Measurements from ENCODE around the gene FCN2. TPM values are rescaled to one million over a fixed set of nuclear protein-coding genes. Genes with fewer than 3 reads are reported as not detected.

FCN2 gene
- total RNA-seq, 1 donor from 2014 or later = not detected

GRCh38 chr9:134908524-134909309 is 28.1 kb downstream of the FCN2 start:
- no peak for DNase-seq (ENCODE audit: low spot score)

- no peak for DNase-seq (ENCODE audit: low spot score)
Measured at GRCh38 chr9:134909511-134910481, 29.2 kb downstream of the FCN2 start.

- DNase-seq (ENCODE audit: low spot score) = no peak
Measured at GRCh38 chr9:134912126-134912840, 31.7 kb downstream of the FCN2 start.

- DNase-seq (ENCODE audit: low spot score) = no peak
Measured at GRCh38 chr9:134913041-134913712, 32.6 kb downstream of the FCN2 start.

GRCh38 chr9:134913713-134914500 is 33.3 kb downstream of the FCN2 start:
- no peak for DNase-seq (ENCODE audit: low spot score)

GRCh38 chr9:134914501-134914834 is 33.9 kb downstream of the FCN2 start:
- DNase-seq (ENCODE audit: low spot score) = no peak

GRCh38 chr9:134915046-134915985 is 34.7 kb downstream of the FCN2 start:
- no peak for DNase-seq (ENCODE audit: low spot score)

- DNase-seq (ENCODE audit: low spot score) = no peak
Measured at GRCh38 chr9:134916161-134916665, 35.6 kb downstream of the FCN2 start.

GRCh38 chr9:134917431-134918373 is 37.1 kb downstream of the FCN2 start, which contains the start of gene FCN1:
Gene FCN1 (minus strand): TSS chr9:134917912. CDS start chr9:134917871, 41 bp downstream.
- DNase-seq (ENCODE audit: low spot score) = no peak

- DNase-seq (ENCODE audit: low spot score) = no peak
Measured at GRCh38 chr9:134918646-134919045, 38.0 kb downstream of the FCN2 start.

GRCh38 chr9:134919303-134919702 is 38.7 kb downstream of the FCN2 start:
- DNase-seq (ENCODE audit: low spot score) = no peak

GRCh38 chr9:134922066-134922931 is 41.7 kb downstream of the FCN2 start:
- peak; percentile 18 for DNase-seq (ENCODE audit: low spot score)

- no peak for DNase-seq (ENCODE audit: low spot score)
Measured at GRCh38 chr9:134922932-134923240, 42.3 kb downstream of the FCN2 start.

GRCh38 chr9:134923466-134923865 is 42.9 kb downstream of the FCN2 start:
- DNase-seq (ENCODE audit: low spot score) = no peak

GRCh38 chr9:134925011-134925511 is 44.5 kb downstream of the FCN2 start:
- no peak for DNase-seq (ENCODE audit: low spot score)

- no peak for DNase-seq (ENCODE audit: low spot score)
Measured at GRCh38 chr9:134928436-134929192, 48.0 kb downstream of the FCN2 start.

Measured in umbilical cord (tissue), 2 donors.